Measurements from ENCODE around the gene TRPM6. TPM values are rescaled to one million over a fixed set of nuclear protein-coding genes. Genes with fewer than 3 reads are reported as not detected.

TRPM6 gene
- total RNA-seq, 2 donors from 2014 or later, result 0.41 to 1.3 TPM

DNA sequence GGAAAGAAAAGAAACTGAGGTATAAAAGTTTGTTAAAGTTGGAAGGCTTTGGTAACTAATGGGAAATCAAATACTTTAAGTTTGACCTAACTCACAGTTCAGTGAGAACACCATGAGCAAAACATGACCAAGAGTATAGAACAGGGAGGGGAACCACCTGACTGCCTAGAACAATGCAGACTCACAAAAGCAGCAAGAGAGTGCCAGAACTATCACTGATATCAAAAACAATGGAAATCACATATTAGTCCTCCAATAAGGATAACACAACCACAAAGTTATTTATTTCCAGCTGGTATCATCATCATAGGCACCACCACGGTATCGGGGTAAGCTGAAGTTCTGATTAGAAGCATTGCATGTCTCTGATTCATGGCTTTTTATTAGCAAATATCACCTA, 77.5 kb downstream of the TRPM6 start:
- TF ChIP-seq, protein P1, sequence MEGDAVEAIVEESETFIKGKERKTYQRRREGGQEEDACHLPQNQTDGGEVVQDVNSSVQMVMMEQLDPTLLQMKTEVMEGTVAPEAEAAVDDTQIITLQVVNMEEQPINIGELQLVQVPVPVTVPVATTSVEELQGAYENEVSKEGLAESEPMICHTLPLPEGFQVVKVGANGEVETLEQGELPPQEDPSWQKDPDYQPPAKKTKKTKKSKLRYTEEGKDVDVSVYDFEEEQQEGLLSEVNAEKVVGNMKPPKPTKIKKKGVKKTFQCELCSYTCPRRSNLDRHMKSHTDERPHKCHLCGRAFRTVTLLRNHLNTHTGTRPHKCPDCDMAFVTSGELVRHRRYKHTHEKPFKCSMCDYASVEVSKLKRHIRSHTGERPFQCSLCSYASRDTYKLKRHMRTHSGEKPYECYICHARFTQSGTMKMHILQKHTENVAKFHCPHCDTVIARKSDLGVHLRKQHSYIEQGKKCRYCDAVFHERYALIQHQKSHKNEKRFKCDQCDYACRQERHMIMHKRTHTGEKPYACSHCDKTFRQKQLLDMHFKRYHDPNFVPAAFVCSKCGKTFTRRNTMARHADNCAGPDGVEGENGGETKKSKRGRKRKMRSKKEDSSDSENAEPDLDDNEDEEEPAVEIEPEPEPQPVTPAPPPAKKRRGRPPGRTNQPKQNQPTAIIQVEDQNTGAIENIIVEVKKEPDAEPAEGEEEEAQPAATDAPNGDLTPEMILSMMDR (IDR thresholded peaks at IDR 0.05), result no peak
- DNase-seq (ENCODE audit: low spot score) (no peak), ATAC-seq (ENCODE audit: insufficient number of reproducible peaks, low FRiP score, low read depth) (no peak)
- Histone ChIP-seq H3K27me3 (replicated peaks; ENCODE audit: insufficient read depth) (no peaks in the 10 kb centered on the region), H3K27ac (no peak overlapping the region), H3K9me3 (no peaks in the 10 kb centered on the region), H3K36me3 (no peaks in the 10 kb centered on the region), H3K4me3 (no peak overlapping the region), H3K4me1 (ENCODE audit: control insufficient read depth in 1 of 2, low read depth in 2 of 2) (no peaks in the 10 kb centered on the region)

DNA sequence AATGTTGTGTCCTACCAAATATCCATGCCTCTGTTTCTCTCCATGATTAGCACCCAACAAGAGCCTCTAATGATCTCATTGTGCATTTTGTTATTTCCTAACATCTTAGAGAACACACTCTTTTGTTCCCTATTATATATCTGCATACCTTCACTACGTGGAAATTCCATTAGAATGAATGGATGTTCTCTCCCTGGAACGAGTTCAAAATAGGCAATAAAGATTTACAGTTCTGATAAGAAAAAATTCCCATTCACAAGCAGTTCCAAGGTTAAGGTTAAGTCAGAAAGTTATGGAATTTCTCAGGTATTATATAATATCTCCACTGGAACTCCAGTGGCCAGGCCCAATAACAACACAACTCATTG, 83.7 kb downstream of the TRPM6 start:
- no peak overlapping the region for H3K27ac ChIP-seq
- no peak for DNase-seq (ENCODE audit: low spot score)
- H3K27me3 ChIP-seq (replicated peaks; ENCODE audit: insufficient read depth), result no peaks in the 10 kb centered on the region
- H3K4me3 ChIP-seq, result no peak overlapping the region
- no peaks in the 10 kb centered on the region for H3K36me3 ChIP-seq
- no peaks in the 10 kb centered on the region for H3K9me3 ChIP-seq
- TF ChIP-seq, protein P1 (IDR thresholded peaks at IDR 0.05), result no peak
- ATAC-seq (ENCODE audit: insufficient number of reproducible peaks, low FRiP score, low read depth), result no peak
- H3K4me1 ChIP-seq (ENCODE audit: control insufficient read depth in 1 of 2, low read depth in 2 of 2), result no peaks in the 10 kb centered on the region

DNA sequence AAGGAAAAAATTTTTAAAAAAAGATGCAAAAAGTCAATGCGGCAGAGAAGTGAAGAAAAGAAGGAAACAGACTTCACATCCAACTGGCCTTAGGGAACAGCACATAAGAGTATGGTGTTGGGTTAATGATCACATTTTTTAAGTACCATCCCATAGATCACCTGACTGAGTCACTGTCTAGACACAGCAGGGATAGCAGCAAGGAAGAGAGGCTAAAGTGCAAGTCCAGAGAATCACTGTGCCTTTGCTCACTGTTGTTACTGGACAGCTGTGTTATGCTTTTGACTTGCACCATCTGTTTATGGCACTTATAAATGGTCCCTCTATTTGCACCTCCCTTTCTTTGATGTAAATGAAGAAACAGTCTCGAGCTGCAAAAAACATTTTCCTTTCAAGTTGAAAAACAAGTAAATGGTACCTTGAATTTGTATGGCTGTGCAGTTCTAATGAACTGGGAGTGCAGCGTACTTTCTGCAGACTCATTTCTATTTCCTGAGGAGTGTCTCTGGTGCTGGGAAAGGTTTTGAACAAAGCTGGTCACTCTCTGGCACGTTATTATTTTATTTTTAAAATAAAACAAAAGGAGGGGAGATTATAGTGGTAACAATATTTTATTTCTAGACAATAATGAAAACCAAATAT, 84.2 kb downstream of the TRPM6 start:
- ATAC-seq (ENCODE audit: insufficient number of reproducible peaks, low FRiP score, low read depth), result no peak
- no peaks in the 10 kb centered on the region for H3K4me1 ChIP-seq (ENCODE audit: control insufficient read depth in 1 of 2, low read depth in 2 of 2)
- H3K27me3 ChIP-seq (replicated peaks; ENCODE audit: insufficient read depth), result no peaks in the 10 kb centered on the region
- TF ChIP-seq, protein P1 (IDR thresholded peaks at IDR 0.05), result no peak
- H3K9me3 ChIP-seq, result no peaks in the 10 kb centered on the region
- H3K4me3 ChIP-seq, result no peak overlapping the region
- H3K27ac ChIP-seq, result no peak overlapping the region
- no peak for DNase-seq (ENCODE audit: low spot score)
- no peaks in the 10 kb centered on the region for H3K36me3 ChIP-seq

DNA sequence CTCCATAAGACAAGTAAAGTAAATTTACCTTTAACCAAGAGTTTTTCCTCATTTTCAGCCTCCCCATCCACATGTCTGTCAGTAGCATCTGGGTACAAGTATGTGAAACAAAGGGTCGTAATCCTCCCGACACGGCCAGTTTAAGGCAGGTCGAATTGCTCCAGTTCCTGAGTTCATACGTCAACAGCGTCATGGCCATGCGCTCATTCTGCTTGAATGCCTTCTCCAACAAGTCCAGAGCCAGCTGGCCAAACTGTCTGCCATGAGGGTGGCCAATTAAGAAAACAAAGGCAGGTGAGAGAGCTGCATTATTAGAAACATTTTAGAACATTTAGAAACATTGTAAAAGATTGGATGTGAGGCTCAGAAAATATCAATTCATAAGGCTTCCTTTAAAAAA, 87.5 kb downstream of the TRPM6 start:
- Histone ChIP-seq H3K27me3 (replicated peaks; ENCODE audit: insufficient read depth) (no peaks in the 10 kb centered on the region), H3K4me3 (no peak overlapping the region), H3K36me3 (no peaks in the 10 kb centered on the region), H3K27ac (no peak overlapping the region), H3K9me3 (no peaks in the 10 kb centered on the region), H3K4me1 (ENCODE audit: control insufficient read depth in 1 of 2, low read depth in 2 of 2) (no peaks in the 10 kb centered on the region)
- TF ChIP-seq, protein P1 (IDR thresholded peaks at IDR 0.05), result no peak
- DNase-seq (ENCODE audit: low spot score) (no peak), ATAC-seq (ENCODE audit: insufficient number of reproducible peaks, low FRiP score, low read depth) (no peak)

DNA sequence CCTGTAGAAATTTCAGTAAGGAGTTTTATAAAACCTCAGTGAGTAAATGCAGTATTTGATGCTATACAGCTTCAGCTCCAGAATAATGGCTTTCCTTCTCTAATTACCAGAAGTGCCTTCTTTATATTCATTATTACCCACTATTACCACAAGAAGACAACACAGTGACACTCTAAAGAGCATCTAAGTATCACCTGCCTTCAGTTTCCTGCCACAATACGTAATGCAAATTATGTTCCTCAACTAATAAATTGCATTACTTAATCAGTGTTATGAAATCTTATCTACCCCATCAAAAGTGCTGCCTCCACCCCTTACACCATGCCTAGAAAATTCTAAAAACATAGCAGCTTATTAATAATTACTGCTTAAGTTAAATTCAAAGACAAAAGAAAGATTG, 91.9 kb downstream of the TRPM6 start:
- Histone ChIP-seq H3K9me3 (no peaks in the 10 kb centered on the region), H3K4me3 (no peak overlapping the region), H3K27me3 (replicated peaks; ENCODE audit: insufficient read depth) (no peaks in the 10 kb centered on the region), H3K27ac (no peak overlapping the region), H3K36me3 (no peaks in the 10 kb centered on the region), H3K4me1 (ENCODE audit: control insufficient read depth in 1 of 2, low read depth in 2 of 2) (no peaks in the 10 kb centered on the region)
- TF ChIP-seq, protein P1 (IDR thresholded peaks at IDR 0.05), result no peak
- DNase-seq (ENCODE audit: low spot score) (no peak), ATAC-seq (ENCODE audit: insufficient number of reproducible peaks, low FRiP score, low read depth) (no peak)

Measured in thoracic aorta (tissue), 2 donors.